ENCODE results near the gene DCANP1. TPM values are rescaled to one million over a fixed set of nuclear protein-coding genes. Genes with fewer than 3 reads are reported as not detected.

The DCANP1 gene
- total RNA-seq, 1 donor = not detected

DNA sequence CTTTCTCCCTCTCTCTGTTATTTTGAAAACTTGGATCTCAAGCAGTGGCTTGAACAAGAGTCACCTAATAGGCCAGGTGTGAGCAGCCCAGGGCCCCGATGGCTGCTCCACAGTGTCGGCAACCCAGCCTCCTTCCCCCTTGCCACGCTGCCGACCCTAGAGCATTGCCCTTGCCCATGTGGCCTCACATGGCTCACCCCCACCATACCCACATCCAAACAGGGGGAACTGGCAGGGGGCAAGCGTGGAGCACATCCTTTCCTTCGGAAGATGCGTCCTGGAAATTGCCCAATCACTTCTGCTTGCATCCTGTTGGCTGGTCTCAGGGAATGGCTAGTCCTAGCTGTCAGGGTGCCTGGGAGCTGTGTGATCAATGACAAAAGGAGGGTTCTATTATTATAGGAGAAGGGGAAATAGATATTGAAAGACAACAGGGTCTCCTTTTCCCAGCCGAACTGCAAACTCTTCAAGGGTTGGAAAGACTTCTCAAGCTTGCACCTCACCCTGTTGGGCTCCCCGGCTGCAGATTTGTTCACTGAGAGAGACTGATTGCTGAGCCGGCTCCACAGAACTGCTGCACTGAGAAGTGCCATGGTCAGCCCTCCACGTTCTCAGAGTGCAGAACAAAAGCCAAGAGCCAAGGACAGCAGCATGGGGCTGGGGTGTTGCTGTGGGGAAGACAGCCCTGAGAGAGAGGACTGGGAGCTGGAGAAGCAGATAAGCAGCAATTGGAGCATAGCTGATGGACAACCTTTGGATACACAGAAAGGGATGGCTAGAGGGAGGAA lies 13.3 kb upstream of the DCANP1 start:
- H3K79me2 ChIP-seq (ENCODE audit: insufficient read depth, low read length) = no peaks in the 10 kb centered on the region
- no peak overlapping the region for H2AFZ ChIP-seq (ENCODE audit: low read length)
- no peak overlapping the region for H3K4me3 ChIP-seq (ENCODE audit: insufficient read depth, low read length)
- H3K9me3 ChIP-seq (ENCODE audit: low read depth, low read length) = no peaks in the 10 kb centered on the region
- peaks cover 11% of the 10 kb centered on the region for H3K27me3 ChIP-seq (ENCODE audit: insufficient read depth, low read length)
- no peaks in the 10 kb centered on the region for H4K20me1 ChIP-seq (ENCODE audit: insufficient read depth, low read length)
- H3K36me3 ChIP-seq (ENCODE audit: insufficient read depth, low read length) = no peaks in the 10 kb centered on the region
- H3K4me2 ChIP-seq (ENCODE audit: insufficient read depth, low read length) = no peak overlapping the region
- DNase-seq (ENCODE audit: insufficient read length, low spot score, missing footprints) = no peak
- no peak overlapping the region for H3K27ac ChIP-seq (ENCODE audit: low read depth, low read length)
- peaks cover 34% of the 10 kb centered on the region for H3K4me1 ChIP-seq (ENCODE audit: insufficient read depth, low read length)
- TF ChIP-seq CTCF (IDR thresholded peaks at IDR 0.05; ENCODE audit: extremely low read depth, low read depth, low read length) = no peak

DNA sequence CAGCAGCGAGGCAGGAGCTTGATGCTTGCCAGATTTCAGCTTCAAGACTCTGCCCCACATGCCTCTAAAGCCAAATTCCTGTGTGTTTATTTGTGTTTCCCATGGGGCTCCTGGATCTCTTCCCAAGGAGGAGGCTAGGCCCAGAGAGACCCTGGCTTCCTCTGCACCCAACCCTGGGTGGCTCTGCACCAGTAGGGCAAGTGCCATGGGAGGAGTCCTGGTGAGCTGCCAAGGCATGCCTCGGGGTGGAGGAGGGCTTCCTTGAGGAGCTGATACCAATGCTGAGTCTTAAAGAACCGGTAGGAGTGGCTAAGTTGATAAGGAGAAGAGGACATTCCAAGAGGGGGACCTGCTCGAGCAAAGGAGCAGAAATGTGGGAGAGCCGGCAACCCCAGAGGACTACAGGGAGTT lies 11.8 kb upstream of the DCANP1 start:
- Histone ChIP-seq H3K79me2 (ENCODE audit: insufficient read depth, low read length) (no peaks in the 10 kb centered on the region), H3K27ac (ENCODE audit: low read depth, low read length) (no peak overlapping the region), H3K4me1 (ENCODE audit: insufficient read depth, low read length) (peaks cover 34% of the 10 kb centered on the region), H3K36me3 (ENCODE audit: insufficient read depth, low read length) (no peaks in the 10 kb centered on the region), H3K27me3 (ENCODE audit: insufficient read depth, low read length) (peaks cover 6% of the 10 kb centered on the region), H3K4me2 (ENCODE audit: insufficient read depth, low read length) (peak overlapping the region; percentile 52), H2AFZ (ENCODE audit: low read length) (no peak overlapping the region), H4K20me1 (ENCODE audit: insufficient read depth, low read length) (no peaks in the 10 kb centered on the region), H3K9me3 (ENCODE audit: low read depth, low read length) (no peaks in the 10 kb centered on the region), H3K4me3 (ENCODE audit: insufficient read depth, low read length) (no peak overlapping the region)
- TF ChIP-seq CTCF (IDR thresholded peaks at IDR 0.05; ENCODE audit: extremely low read depth, low read depth, low read length) = no peak
- peak; percentile 88 for DNase-seq (ENCODE audit: insufficient read length, low spot score, missing footprints)

DNA sequence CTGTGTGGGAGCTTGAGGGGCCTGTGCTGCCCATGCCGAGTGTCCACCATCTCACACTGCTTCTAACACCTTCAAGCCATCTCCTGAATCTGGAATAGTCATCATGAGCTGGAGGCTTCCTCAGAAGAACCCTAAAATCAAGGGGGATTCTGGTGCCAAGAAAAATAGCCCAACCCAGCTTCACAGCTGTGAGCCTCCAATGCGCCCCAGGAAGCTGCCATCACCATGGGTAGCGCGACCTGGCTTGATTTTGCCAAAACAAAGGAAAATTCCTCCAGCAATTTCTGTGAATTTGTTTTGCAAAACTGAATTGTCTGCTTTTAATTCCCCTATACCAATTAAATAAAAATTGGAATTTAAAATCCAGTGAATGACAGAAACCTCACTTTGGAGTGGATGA lies 11.2 kb upstream of the DCANP1 start:
- H4K20me1 ChIP-seq (ENCODE audit: insufficient read depth, low read length) = no peaks in the 10 kb centered on the region
- H3K4me2 ChIP-seq (ENCODE audit: insufficient read depth, low read length) = peak overlapping the region; percentile 52
- H3K9me3 ChIP-seq (ENCODE audit: low read depth, low read length) = no peaks in the 10 kb centered on the region
- peaks cover 6% of the 10 kb centered on the region for H3K27me3 ChIP-seq (ENCODE audit: insufficient read depth, low read length)
- H3K4me3 ChIP-seq (ENCODE audit: insufficient read depth, low read length) = no peak overlapping the region
- H3K79me2 ChIP-seq (ENCODE audit: insufficient read depth, low read length) = no peaks in the 10 kb centered on the region
- no peak for TF ChIP-seq CTCF (IDR thresholded peaks at IDR 0.05; ENCODE audit: extremely low read depth, low read depth, low read length)
- H3K36me3 ChIP-seq (ENCODE audit: insufficient read depth, low read length) = no peaks in the 10 kb centered on the region
- peaks cover 34% of the 10 kb centered on the region for H3K4me1 ChIP-seq (ENCODE audit: insufficient read depth, low read length)
- no peak overlapping the region for H3K27ac ChIP-seq (ENCODE audit: low read depth, low read length)
- no peak overlapping the region for H2AFZ ChIP-seq (ENCODE audit: low read length)
- no peak for DNase-seq (ENCODE audit: insufficient read length, low spot score, missing footprints)

DNA sequence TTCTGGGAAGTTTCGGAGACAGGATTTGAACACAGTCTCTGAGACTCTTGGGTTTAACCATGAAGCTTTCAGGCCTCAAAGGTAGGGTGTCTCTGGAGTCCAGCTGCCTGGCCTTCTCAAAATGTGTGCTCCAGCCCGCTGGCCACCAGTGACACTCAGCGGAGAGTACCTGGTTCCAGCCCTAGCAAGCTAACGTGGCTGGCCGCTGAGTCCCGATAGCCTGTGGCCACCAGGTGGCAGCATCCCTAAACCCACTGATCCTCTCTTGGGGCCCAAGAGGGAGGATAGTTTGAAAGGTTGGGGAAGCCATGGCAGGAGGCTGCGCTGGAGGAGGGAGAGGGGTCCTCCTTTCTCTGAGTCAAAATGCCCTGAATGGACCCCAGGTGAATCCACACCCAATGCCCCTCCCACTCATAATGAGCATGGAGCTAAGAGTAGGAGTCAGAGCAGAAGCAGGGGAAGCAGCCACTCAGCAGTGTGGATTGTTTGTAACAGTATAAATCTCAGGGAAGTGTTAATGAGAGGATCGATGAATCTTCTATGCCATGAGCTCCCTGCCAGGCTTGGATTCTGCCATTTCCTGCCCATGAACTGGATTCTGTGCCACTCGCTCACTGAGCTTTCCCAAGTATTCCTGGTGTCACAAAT lies 10.4 kb upstream of the DCANP1 start:
- Histone ChIP-seq H3K4me2 (ENCODE audit: insufficient read depth, low read length) (no peak overlapping the region), H3K4me3 (ENCODE audit: insufficient read depth, low read length) (no peak overlapping the region), H3K27ac (ENCODE audit: low read depth, low read length) (no peak overlapping the region), H3K36me3 (ENCODE audit: insufficient read depth, low read length) (no peaks in the 10 kb centered on the region), H4K20me1 (ENCODE audit: insufficient read depth, low read length) (no peaks in the 10 kb centered on the region), H2AFZ (ENCODE audit: low read length) (peak overlapping the region; percentile 28), H3K27me3 (ENCODE audit: insufficient read depth, low read length) (peaks cover 6% of the 10 kb centered on the region), H3K9me3 (ENCODE audit: low read depth, low read length) (no peaks in the 10 kb centered on the region), H3K79me2 (ENCODE audit: insufficient read depth, low read length) (no peaks in the 10 kb centered on the region), H3K4me1 (ENCODE audit: insufficient read depth, low read length) (peaks cover 34% of the 10 kb centered on the region)
- TF ChIP-seq CTCF (IDR thresholded peaks at IDR 0.05; ENCODE audit: extremely low read depth, low read depth, low read length) = peak; percentile 79
- peak; percentile 87 for DNase-seq (ENCODE audit: insufficient read length, low spot score, missing footprints)

Measured in osteoblast (primary cell).